Measurements from ENCODE around the gene NCKAP5L.
A peak's percentile ranks its signal among the peaks of the same experiment; 100 is the strongest.
"Not testable (repeated sequence)": the region's sequence is repeated elsewhere in the genome, so short reads cannot be mapped to it uniquely, and the experiment has no call there.

Gene NCKAP5L

DNA sequence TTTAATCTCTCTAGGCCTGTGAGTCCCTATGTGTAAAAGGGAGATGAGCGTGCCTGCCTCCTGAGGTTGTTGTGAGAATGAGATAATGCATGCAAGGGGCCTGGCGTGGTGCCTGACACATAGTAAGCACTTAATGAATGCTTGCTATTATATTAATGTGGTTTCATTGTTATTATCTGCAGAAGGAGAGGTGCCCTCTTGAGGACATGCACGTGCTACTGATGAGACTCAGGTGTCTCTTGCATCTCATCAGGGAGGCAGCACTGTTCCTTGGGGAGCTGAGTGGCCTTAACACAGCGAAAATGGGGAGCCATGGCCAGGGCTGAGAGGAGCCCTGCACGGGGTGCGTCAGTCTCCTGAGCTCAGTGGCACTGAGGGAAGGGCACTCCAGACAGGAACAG lies 44.6 kb upstream of the NCKAP5L start:
- H3K4me3 ChIP-seq (ENCODE audit: low read depth, low read length): no peak overlapping the region
- DNase-seq (ENCODE audit: low read depth): no peak
- TF ChIP-seq, protein P1, sequence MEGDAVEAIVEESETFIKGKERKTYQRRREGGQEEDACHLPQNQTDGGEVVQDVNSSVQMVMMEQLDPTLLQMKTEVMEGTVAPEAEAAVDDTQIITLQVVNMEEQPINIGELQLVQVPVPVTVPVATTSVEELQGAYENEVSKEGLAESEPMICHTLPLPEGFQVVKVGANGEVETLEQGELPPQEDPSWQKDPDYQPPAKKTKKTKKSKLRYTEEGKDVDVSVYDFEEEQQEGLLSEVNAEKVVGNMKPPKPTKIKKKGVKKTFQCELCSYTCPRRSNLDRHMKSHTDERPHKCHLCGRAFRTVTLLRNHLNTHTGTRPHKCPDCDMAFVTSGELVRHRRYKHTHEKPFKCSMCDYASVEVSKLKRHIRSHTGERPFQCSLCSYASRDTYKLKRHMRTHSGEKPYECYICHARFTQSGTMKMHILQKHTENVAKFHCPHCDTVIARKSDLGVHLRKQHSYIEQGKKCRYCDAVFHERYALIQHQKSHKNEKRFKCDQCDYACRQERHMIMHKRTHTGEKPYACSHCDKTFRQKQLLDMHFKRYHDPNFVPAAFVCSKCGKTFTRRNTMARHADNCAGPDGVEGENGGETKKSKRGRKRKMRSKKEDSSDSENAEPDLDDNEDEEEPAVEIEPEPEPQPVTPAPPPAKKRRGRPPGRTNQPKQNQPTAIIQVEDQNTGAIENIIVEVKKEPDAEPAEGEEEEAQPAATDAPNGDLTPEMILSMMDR (IDR thresholded peaks at IDR 0.05; ENCODE audit: control insufficient read depth, extremely low read depth, insufficient read depth): no peak

DNA sequence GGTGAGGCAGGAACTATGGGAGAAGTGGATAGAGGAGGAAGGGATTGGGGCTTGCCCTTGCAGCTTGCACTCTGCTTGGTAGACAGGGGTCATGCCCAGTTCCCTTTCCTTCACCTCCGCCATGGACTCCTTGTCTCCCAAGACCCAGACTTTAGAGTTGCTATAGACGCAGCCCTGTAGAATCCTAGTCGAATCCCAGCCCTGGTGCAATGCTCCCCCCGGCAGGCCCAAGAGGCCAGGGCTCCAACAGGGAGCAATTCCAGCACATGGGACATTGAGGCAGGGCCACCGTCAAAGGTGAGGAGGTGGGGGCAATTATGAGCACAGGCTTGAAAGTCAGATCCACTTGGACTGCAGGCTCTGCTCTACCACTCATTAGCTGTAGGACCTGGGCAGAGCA lies 44.2 kb upstream of the NCKAP5L start:
- TF ChIP-seq, protein P1 (IDR thresholded peaks at IDR 0.05; ENCODE audit: control insufficient read depth, extremely low read depth, insufficient read depth): no peak
- no peak overlapping the region for H3K4me3 ChIP-seq (ENCODE audit: low read depth, low read length)
- DNase-seq (ENCODE audit: low read depth): no peak

DNA sequence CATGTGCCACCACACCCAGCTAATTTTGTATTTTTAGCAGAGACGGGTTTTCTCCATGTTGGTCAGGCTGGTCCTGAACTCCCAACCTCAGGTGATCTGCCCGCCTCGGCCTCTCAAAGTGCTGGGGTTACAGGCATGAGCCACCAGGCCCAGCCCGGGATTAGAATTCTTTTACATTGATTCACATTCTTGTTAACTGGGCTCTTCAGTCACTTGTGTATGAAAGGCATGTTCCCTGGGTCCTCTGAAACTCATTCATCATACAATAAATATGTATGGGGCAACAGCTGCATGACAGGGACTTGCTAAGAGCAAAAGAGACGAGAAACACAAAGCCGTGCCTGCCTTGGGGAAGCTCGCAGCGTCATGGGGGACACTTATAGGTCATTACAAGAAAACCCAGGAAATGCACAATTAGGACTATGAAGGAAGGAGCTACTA lies 43.6 kb upstream of the NCKAP5L start:
- DNase-seq (ENCODE audit: low read depth); H3K4me3 ChIP-seq (ENCODE audit: low read depth, low read length): not testable (repeated sequence)

DNA sequence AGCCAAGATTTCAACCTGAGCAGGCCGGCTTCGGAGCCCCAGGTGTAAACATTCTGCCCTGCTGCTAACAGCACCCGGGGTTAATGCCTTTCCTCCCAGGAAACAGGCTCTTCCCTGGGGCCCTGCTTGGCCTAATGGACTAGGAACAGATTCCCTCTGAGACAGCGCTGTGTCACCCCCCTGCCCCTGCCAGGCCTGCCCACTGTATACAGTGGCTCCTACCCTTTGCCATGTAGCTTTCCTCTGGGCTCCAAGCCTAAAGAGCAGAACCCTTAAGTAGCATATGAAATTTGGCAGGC lies 43.0 kb upstream of the NCKAP5L start:
- TF ChIP-seq, protein P1 (IDR thresholded peaks at IDR 0.05; ENCODE audit: control insufficient read depth, extremely low read depth, insufficient read depth): no peak

DNA sequence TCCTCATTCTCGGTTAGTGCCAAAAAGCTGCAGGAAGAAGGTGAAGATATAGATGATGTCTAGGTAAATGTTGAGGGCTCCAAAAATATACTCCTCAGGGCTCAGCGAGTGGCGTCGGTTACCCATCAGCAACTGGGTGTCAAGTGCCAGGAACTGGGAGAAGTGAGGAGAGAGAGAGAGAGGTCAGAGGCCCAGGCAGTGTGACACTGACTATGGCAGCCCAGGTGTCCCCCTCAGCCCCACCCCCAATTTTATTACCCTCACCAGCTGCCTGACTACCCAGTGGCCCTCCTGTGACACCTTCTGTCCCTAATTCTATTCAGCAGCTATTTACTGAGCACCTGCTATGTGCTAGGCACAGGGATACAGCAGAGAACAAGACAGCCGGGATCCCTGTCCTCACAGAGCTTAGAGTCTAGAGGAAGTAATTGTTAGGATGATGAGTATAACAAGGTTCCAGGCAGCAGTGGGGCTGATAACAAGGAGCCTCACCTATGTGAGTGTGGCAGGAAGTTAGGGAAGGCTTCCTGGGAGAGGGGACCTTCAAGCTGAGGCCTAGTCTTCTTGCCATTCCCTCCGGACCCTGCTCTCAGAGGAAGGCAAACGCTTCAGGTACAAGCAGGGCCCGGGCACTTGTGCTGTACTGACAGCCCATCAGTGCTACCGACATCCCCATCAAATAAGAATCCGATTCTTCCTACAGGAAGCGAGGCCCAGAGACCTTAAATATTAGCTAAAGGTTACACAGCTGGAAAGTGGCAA lies 42.5 kb upstream of the NCKAP5L start:
- H3K4me3 ChIP-seq (ENCODE audit: low read depth, low read length): no peak overlapping the region
- TF ChIP-seq, protein P1 (IDR thresholded peaks at IDR 0.05; ENCODE audit: control insufficient read depth, extremely low read depth, insufficient read depth): no peak
- DNase-seq (ENCODE audit: low read depth): no peak

More for the DNA sequence above, 43.0 kb upstream of the NCKAP5L start:
- no peak overlapping the region for H3K4me3 ChIP-seq (ENCODE audit: low read depth, low read length)
- no peak for DNase-seq (ENCODE audit: low read depth)

DNA sequence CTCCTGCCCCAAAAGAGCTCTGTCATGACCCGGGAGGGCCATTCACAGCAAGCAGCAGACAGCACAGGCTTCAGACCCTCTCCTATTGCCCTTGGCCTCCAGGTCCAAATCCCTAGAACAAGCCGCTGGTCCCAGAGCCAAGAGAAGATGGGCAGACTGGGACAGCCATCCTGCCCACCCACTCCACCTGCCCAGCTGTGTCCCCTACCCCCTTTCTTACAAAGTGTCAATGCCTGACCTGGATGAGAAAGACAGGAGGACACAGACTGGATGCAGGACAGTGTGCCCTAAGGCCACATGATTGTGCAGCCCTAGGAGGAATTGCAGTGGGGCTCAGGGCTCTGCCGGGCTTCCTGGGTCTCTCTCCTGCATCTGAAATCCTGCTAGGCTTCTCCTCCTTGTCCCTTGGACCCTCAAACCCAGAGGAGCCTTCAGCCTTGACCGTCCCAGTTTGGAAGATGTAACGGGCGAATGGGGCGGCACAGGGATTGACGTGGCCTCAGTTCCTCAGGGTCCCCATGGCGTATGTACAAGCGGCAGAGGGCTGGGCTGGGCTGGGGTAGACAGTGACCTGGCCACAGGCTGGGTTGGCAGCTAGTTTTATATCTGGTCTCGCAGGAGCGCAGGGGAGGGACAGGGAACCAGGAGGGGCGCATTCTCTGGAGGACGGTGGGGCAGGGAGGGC lies 41.7 kb upstream of the NCKAP5L start:
- TF ChIP-seq, protein P1 (IDR thresholded peaks at IDR 0.05; ENCODE audit: control insufficient read depth, extremely low read depth, insufficient read depth): no peak
- DNase-seq (ENCODE audit: low read depth): no peak
- H3K4me3 ChIP-seq (ENCODE audit: low read depth, low read length): no peak overlapping the region

DNA sequence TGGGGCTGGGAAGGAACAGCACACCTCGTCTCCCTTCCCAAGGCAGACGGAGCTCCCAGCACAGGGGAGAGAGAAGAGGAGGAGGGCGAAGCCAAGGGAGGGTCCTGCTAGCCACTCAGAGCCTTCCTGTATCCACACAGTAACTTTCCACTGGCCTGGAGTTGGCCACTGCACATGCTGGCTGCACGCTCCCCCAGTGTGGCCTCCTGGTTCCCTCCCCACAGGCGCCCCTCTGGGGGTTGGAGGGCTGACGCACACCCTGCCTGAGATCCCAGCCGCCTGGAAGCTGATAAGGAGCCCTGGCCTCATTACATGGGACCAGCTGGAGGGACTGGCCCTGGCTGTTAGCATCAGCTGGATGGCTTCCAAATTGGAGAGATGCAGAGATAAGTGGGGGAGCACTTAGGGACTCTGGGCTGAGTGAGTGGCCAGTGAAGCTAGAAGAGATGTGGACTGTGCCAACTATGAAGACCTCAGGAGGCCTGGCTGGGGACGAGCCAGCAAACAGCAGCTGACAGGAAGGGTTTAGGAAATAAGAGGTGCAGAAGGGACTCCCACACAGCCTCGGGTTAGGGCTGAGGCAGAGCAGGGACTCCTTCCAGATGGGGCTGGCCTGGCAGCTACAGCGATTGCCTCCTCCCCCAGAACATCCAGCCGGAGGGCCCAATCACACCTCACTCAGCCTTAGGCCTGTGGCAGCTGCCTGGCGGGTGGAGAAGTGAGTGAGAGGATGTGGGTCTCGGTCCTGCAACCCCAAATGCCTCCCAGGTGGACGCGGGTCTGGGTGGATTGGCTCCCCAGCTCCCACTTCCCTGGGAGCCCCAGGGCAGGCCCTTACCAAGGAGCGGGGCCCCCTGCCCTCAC lies 41.0 kb upstream of the NCKAP5L start:
- DNase-seq (ENCODE audit: low read depth): peak; percentile 61
- no peak overlapping the region for H3K4me3 ChIP-seq (ENCODE audit: low read depth, low read length)
- TF ChIP-seq, protein P1 (IDR thresholded peaks at IDR 0.05; ENCODE audit: control insufficient read depth, extremely low read depth, insufficient read depth): no peak
